DND-41 (cell line): Measurements from ENCODE around the gene ZBTB7B.

Experiments used
- ATAC-seq: fragments of 200-7000 bp; cut with Tn5 transposase; 3 replicates; pipeline ENCODE4 v1.9.1; 2021; ENCODE audit warnings: low read depth; ENCODE audit not compliant: insufficient read depth
- DNase-seq: peaks from one replicate; pipeline ENCODE4 v3.0.0-alpha.2; 2020
- H2AFZ ChIP-seq: 2 replicates; pipeline ENCODE4 v1.6.0; 2012; ENCODE audit warnings: low read depth, low read length
- H3K27ac ChIP-seq: 2 replicates; pipeline ENCODE4 v1.5.1; 2012; ENCODE audit warnings: low read length, inconsistent platforms
- H3K27me3 ChIP-seq: fragments of 200-600 bp; sonication (generic); 2 replicates; pipeline ENCODE4 v1.6.0; 2012; ENCODE audit warnings: low read length, mild to moderate bottlenecking, inconsistent platforms; ENCODE audit not compliant: insufficient read depth, poor library complexity
- H3K36me3 ChIP-seq: 2 replicates; pipeline ENCODE4 v1.5.1; 2012; ENCODE audit warnings: low read length, inconsistent platforms; ENCODE audit not compliant: insufficient read depth
- H3K4me1 ChIP-seq: 2 replicates; pipeline ENCODE4 v1.5.1; 2012; ENCODE audit warnings: mild to moderate bottlenecking, low read length; ENCODE audit not compliant: insufficient read depth
- H3K4me2 ChIP-seq: 2 replicates; pipeline ENCODE4 v1.6.0; 2012; ENCODE audit warnings: mild to moderate bottlenecking, moderate library complexity, low read length, inconsistent platforms; ENCODE audit not compliant: insufficient read depth
- H3K4me3 ChIP-seq, 2 experiments: fragments of 200-600 bp in 1 of 2; shearing (Covaris generic) in 1 of 2; 2 replicates each; pipeline ENCODE4 v1.5.1; 2012 to 2016; ENCODE audit warnings: inconsistent platforms in 2 of 2, low read length in 2 of 2, mild to moderate bottlenecking in 2 of 2, low read depth in 1 of 2, moderate library complexity in 1 of 2
- H3K79me2 ChIP-seq: 2 replicates; pipeline ENCODE4 v1.6.0; 2012; ENCODE audit warnings: low read length, inconsistent platforms; ENCODE audit not compliant: insufficient read depth
- H3K9ac ChIP-seq: 2 replicates; pipeline ENCODE4 v1.6.0; 2012; ENCODE audit warnings: low read depth, mild to moderate bottlenecking, inconsistent platforms, low read length, moderate library complexity
- H3K9me3 ChIP-seq: 2 replicates; pipeline ENCODE4 v1.5.1; 2012; ENCODE audit warnings: low read length, moderate library complexity, mild to moderate bottlenecking, inconsistent platforms; ENCODE audit not compliant: insufficient read depth, severe bottlenecking
- H4K20me1 ChIP-seq: 2 replicates; pipeline ENCODE4 v1.6.0; 2012; ENCODE audit warnings: low read length; ENCODE audit not compliant: insufficient read depth
- EZH2 ChIP-seq: IDR thresholded peaks from 3 replicates; pipeline ENCODE4 v1.6.1; 2012; ENCODE audit warnings: borderline replicate concordance, low read depth, mild to moderate bottlenecking, moderate library complexity, low read length, inconsistent platforms; ENCODE audit not compliant: severe bottlenecking
- TF ChIP-seq, protein P1 (sequence below): IDR thresholded peaks from 2 replicates; pipeline ENCODE4 v1.5.1; 2012; ENCODE audit warnings: borderline replicate concordance, low read length, moderate library complexity, mild to moderate bottlenecking; ENCODE audit not compliant: poor library complexity, severe bottlenecking; ENCODE audit errors: extremely low read depth

Gene ZBTB7B

DNA sequence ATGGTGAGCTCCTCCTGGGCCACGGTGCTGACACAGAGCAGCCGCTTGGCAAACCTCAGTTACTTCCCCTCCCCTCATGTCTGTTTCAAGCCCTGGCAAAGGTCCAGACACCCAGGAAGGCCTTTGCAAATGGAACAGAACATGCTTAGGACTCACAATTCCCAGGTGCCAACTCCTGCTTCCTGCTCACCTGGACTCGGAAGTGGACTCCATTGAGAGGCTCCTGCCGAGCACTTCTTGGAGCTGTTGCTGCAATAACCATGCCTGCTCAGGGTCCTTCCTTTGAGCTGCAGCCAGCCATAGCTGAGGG, 20.3 kb downstream of the ZBTB7B start:
- DNase-seq (no peak), ATAC-seq (no peak)
- TF ChIP-seq EZH2: no peak
- TF ChIP-seq, protein P1, sequence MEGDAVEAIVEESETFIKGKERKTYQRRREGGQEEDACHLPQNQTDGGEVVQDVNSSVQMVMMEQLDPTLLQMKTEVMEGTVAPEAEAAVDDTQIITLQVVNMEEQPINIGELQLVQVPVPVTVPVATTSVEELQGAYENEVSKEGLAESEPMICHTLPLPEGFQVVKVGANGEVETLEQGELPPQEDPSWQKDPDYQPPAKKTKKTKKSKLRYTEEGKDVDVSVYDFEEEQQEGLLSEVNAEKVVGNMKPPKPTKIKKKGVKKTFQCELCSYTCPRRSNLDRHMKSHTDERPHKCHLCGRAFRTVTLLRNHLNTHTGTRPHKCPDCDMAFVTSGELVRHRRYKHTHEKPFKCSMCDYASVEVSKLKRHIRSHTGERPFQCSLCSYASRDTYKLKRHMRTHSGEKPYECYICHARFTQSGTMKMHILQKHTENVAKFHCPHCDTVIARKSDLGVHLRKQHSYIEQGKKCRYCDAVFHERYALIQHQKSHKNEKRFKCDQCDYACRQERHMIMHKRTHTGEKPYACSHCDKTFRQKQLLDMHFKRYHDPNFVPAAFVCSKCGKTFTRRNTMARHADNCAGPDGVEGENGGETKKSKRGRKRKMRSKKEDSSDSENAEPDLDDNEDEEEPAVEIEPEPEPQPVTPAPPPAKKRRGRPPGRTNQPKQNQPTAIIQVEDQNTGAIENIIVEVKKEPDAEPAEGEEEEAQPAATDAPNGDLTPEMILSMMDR: no peak

DNA sequence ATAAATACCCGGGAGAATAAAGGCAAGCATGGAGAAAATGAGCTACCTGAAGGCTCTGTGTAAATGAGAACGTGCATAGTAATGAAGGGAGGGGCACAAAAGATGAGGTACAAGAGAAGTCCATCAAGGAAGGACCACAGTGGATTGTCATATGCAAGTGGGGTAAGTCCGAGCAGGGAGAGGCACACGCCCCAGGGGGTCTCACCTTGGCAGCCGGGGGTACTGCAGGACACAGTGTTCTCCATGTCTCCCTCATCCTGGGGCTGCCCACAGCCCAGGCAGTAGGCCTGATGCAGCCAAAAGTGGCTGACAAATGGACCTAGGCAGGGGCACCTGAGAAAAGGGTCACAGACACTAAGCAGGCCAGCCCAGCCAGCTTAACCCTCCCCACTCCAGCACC, 21.0 kb downstream of the ZBTB7B start:
- H3K4me3 ChIP-seq: no peak overlapping the region
- peaks cover 14% of the 10 kb centered on the region for H4K20me1 ChIP-seq
- H3K4me1 ChIP-seq: no peaks in the 10 kb centered on the region
- H3K36me3 ChIP-seq: no peaks in the 10 kb centered on the region
- H3K9me3 ChIP-seq: no peaks in the 10 kb centered on the region
- no peak for DNase-seq
- TF ChIP-seq, protein P1: no peak
- no peak for TF ChIP-seq EZH2
- no peak overlapping the region for H3K27ac ChIP-seq
- ATAC-seq: no peak
- no peaks in the 10 kb centered on the region for H3K79me2 ChIP-seq
- H3K4me2 ChIP-seq: no peak overlapping the region
- peaks cover 21% of the 10 kb centered on the region for H3K27me3 ChIP-seq
- H2AFZ ChIP-seq: no peak overlapping the region
- no peak overlapping the region for H3K9ac ChIP-seq

More for the DNA sequence above, 20.3 kb downstream of the ZBTB7B start:
- no peaks in the 10 kb centered on the region for H3K9me3 ChIP-seq
- H3K79me2 ChIP-seq: no peaks in the 10 kb centered on the region
- H3K9ac ChIP-seq: no peak overlapping the region
- H3K27me3 ChIP-seq: peaks cover 22% of the 10 kb centered on the region
- no peak overlapping the region for H3K4me2 ChIP-seq
- no peak overlapping the region for H3K4me3 ChIP-seq
- no peak overlapping the region for H2AFZ ChIP-seq
- H3K27ac ChIP-seq: no peak overlapping the region
- H4K20me1 ChIP-seq: peaks cover 18% of the 10 kb centered on the region
- H3K4me1 ChIP-seq: peaks cover 2% of the 10 kb centered on the region
- H3K36me3 ChIP-seq: no peaks in the 10 kb centered on the region

DNA sequence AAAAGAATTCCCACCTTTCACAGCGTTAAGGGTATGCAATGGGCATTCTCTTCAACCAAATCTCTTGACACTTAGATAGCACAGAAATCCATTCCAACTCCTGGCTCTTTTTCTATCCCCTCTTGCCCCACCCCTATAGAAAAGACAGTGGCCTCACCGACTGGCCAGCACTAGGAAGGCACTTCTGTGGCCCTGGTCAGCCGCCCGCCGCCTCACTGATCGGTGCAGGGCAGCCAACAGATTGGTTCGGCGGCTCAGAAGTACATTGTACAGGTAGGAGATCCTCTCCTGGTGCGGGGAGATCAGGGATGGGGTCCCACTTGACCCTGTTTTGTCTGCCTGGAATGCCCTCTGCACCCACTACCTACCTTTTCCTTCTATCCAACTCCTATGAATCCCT, 21.7 kb downstream of the ZBTB7B start:
- H4K20me1 ChIP-seq: peaks cover 7% of the 10 kb centered on the region; the same call in 1 of the 2 replicates

More for the DNA sequence above, 21.7 kb downstream of the ZBTB7B start:
- ATAC-seq (no peak), DNase-seq (no peak)
- no peaks in the 10 kb centered on the region for H3K36me3 ChIP-seq
- H3K9ac ChIP-seq: no peak overlapping the region
- H3K4me3 ChIP-seq: no peak overlapping the region
- no peaks in the 10 kb centered on the region for H3K79me2 ChIP-seq
- H3K27me3 ChIP-seq: peaks cover 17% of the 10 kb centered on the region
- no peak overlapping the region for H3K4me2 ChIP-seq
- TF ChIP-seq, protein P1: no peak
- TF ChIP-seq EZH2: no peak
- no peaks in the 10 kb centered on the region for H3K4me1 ChIP-seq
- no peaks in the 10 kb centered on the region for H3K9me3 ChIP-seq
- no peak overlapping the region for H2AFZ ChIP-seq
- no peak overlapping the region for H3K27ac ChIP-seq
